ENCODE results near the gene GALR2.

The GALR2 gene

DNA sequence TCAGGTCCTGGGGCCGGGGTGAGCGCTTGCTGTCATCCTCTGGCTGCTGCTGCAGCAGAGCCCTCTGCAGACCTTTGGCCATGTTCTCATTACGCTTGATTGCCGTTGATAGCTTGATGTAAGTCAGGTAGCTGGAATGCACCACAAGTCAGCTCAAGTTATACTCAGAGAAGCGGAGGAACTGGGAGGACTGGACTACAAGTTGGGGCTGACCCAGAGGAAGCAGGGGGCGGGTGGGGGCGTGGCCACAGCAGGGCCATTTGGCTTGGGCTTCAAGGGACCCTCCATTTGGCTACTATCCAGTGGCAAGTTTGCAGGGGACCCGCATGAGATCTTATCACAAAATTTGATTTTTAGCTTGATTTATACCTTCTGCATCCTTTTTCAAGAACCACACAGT, 28.5 kb upstream of the GALR2 start:
- DNase-seq (ENCODE audit: low read depth in 2 of 2): no peak
- TF ChIP-seq, protein P1, sequence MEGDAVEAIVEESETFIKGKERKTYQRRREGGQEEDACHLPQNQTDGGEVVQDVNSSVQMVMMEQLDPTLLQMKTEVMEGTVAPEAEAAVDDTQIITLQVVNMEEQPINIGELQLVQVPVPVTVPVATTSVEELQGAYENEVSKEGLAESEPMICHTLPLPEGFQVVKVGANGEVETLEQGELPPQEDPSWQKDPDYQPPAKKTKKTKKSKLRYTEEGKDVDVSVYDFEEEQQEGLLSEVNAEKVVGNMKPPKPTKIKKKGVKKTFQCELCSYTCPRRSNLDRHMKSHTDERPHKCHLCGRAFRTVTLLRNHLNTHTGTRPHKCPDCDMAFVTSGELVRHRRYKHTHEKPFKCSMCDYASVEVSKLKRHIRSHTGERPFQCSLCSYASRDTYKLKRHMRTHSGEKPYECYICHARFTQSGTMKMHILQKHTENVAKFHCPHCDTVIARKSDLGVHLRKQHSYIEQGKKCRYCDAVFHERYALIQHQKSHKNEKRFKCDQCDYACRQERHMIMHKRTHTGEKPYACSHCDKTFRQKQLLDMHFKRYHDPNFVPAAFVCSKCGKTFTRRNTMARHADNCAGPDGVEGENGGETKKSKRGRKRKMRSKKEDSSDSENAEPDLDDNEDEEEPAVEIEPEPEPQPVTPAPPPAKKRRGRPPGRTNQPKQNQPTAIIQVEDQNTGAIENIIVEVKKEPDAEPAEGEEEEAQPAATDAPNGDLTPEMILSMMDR (IDR thresholded peaks at IDR 0.05; ENCODE audit: low read depth, low read length): no peak
- H3K4me3 ChIP-seq (replicated peaks in 1 of 2; ENCODE audit: low read depth in 2 of 2, low read length in 2 of 2): no peak overlapping the region

DNA sequence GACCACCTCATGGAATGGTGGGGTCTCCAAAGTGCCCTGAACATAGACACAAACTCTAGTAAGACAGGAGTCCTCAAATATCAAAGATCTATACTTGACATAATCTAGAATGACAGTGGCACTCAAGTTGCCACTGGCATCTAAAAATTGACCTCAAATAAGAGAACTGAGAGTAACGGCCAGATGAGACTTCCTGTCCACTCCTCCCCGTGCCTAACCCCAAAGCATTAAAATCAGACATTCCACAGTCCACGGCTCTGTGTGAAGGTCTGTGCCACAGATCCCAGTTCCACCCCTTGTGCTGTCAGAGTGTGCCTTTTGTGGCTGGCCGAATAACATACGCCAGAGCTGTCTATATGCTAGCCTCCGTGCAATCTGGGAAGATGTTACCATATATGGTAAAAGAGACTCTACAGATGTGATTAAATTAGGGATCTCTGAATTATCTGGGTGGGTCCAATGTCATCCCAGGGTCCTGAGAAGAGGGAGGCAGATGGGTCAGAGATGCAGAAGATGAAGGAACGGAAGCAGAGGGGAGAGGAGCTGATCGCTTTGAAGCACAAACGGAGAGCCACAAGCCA, 26.5 kb upstream of the GALR2 start:
- TF ChIP-seq, protein P1 (IDR thresholded peaks at IDR 0.05; ENCODE audit: low read depth, low read length): no peak
- DNase-seq (ENCODE audit: low read depth in 2 of 2): no peak
- no peak overlapping the region for H3K4me3 ChIP-seq (replicated peaks in 1 of 2; ENCODE audit: low read depth in 2 of 2, low read length in 2 of 2)

DNA sequence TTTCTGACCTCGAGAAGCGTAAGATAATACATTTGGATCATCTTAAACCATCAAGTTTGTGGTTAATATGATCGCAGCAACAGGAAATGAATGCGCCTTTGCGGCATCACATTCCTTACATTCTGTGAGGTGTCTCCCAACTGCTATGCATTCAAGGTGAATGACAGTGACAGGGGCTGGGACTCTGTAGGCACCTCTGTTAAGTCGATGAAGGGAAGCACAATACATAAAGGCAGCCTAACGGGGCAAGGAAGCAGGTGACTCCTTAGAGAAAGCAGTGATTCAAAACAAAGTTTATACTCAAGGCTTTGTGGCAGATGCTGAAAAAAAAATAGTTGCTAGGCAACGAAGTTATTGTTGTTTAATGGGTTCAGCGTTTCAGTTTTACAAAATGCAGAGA, 25.9 kb upstream of the GALR2 start:
- TF ChIP-seq, protein P1 (IDR thresholded peaks at IDR 0.05; ENCODE audit: low read depth, low read length): no peak
- no peak overlapping the region for H3K4me3 ChIP-seq (replicated peaks in 1 of 2; ENCODE audit: low read depth in 2 of 2, low read length in 2 of 2)
- peak in 1 of 2 donors; percentile 32 for DNase-seq (ENCODE audit: low read depth in 2 of 2)

DNA sequence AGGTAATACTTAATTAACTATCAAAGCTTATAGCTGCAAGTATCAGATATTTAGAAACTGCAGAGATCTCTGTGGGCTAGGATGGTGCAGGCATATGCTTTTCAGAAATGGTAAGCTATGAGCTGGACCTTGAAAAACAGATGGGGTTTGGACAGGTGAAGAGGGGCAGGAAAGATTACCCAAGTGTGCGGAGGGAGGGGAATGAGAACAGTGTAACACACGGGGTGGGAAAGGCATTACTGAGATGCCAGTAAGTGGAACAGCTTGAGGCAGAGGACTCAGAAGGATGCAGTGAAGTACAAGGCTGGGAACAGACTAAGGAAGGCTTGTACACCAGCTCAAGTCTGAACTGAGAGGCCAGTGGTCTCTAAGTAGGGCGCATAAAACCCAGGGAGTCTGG, 25.3 kb upstream of the GALR2 start:
- H3K4me3 ChIP-seq (replicated peaks in 1 of 2; ENCODE audit: low read depth in 2 of 2, low read length in 2 of 2): no peak overlapping the region
- no peak for DNase-seq (ENCODE audit: low read depth in 2 of 2)

DNA sequence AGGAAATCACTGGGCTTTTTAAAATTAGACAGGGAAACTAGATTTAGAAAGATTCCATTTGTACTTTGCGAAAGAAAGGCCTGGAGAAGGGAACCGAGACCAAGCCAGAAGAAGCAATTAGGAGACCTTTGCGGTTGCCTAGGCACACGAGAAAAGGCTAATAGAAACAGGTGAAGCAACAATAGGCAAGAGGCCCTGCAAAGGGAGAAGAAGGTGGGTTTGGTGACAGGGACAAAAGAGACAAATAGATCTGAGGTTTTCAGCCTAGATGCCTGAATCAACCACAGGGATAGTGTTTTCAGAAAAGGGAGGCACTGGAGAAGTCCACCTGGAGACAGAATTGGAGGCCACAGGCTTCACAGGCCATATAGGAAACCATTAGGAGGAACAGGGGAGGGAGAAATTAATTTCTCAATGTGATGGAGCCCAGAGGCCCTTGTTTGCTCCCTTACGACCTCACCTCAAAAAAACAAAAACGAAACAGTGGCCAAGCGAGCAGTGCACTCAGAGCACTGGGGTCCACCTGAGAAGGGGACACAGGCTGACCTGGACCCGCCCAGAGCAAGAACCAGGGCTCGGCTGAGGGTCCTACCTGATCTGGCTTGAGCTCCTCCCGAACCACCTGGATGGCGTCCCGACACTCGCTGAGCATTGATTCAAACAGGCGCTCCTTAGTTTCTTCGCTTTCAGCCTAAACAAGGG, 24.6 kb upstream of the GALR2 start:
- H3K4me3 ChIP-seq (replicated peaks in 1 of 2; ENCODE audit: low read depth in 2 of 2, low read length in 2 of 2): no peak overlapping the region
- DNase-seq (ENCODE audit: low read depth in 2 of 2): no peak
- TF ChIP-seq, protein P1 (IDR thresholded peaks at IDR 0.05; ENCODE audit: low read depth, low read length): no peak

More for the DNA sequence above, 25.3 kb upstream of the GALR2 start:
- TF ChIP-seq, protein P1 (IDR thresholded peaks at IDR 0.05; ENCODE audit: low read depth, low read length): no peak

DNA sequence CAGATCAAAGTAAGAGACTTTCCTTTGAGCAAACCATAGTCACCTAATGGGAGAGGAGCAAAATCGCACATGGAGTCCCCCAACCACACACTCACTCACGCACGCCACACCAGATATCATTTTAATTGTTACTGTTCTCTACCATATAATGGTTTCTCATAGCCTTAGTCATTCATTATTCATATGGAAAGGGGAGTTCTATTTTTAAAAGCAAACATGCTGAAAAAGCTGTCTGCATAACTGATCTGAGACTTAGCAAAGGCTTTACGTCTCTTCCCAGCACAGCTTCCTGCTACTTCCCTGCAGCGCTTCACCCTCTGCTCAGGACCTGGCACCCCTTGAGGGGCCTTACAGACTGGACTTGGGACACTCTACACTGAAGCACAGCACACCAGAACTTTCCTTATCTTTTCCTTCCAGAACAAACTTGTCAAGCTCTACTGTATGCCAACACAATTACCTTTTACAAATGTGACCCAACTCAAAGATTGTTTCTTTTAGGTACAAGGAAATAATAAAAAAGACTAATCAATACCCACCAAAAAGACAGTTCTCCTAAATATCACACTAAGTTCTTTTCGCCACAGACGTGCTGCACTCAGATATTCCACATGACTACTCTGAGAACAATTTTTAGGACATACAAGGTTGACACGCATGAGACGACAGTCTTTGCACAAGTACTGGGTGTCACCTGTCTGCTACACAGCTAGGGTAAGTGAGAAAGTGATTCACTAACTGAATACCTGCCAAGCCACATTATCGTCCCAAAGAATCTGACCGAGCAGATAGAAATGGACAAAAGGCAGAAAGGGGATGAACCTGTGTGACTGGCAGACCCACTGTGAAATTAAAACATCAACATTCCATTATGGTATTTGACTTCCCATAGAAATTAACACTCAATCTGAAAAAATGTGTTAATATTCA, 23.8 kb upstream of the GALR2 start:
- TF ChIP-seq, protein P1 (IDR thresholded peaks at IDR 0.05; ENCODE audit: low read depth, low read length): no peak
- no peak for DNase-seq (ENCODE audit: low read depth in 2 of 2)
- no peak overlapping the region for H3K4me3 ChIP-seq (replicated peaks in 1 of 2; ENCODE audit: low read depth in 2 of 2, low read length in 2 of 2)
